ENCODE data around the gene EQTN. TPM values are rescaled to one million over a fixed set of nuclear protein-coding genes. Genes with fewer than 3 reads are reported as not detected.

EQTN gene
- total RNA-seq (2013; cell fraction: nucleolus; rRNA removed), result not detected in 2 replicates
- total RNA-seq (2014; rRNA removed) (not detected in 2 replicates), total RNA-seq (2014; rRNA removed; fragmentation: Illumina TruSeq; extraction: Trizol) (not detected in 2 replicates), total RNA-seq (2021) (not detected in 2 replicates), polyA plus RNA-seq (2011; rRNA removed) (0.20 TPM in 1 of 2 replicates, not detected in the other), polyA plus RNA-seq (2014; fragmentation: Illumina TruSeq; extraction: Trizol) (not detected in 2 replicates), polyA plus RNA-seq (2014; fragmentation: Nextera tagmentation; extraction: Ambion mirVana) (not detected), polyA plus RNA-seq (2014; rRNA removed) (not detected in 2 replicates), polyA plus RNA-seq (2016; fragmentation: Nextera tagmentation; extraction: Ambion mirVana) (not detected), polyA minus RNA-seq (2011; rRNA and poly(A)+ RNA removed) (not detected in 2 replicates), Bru-seq, nascent RNA (percentile 26 among the genes with signal in this experiment), BruChase-seq, experiment 1, labeled RNA remaining after a 6-hour chase (percentile 23 among the genes with signal in this experiment), BruChase-seq, experiment 2, labeled RNA remaining after a 2-hour chase (percentile 24 among the genes with signal in this experiment)
- not detected for polyA plus RNA-seq (2011; ENCODE audit: low read depth)
- not detected in 2 replicates for polyA plus RNA-seq (2011; cell fraction: cytosol; rRNA removed)
- 0.15 TPM in 1 of 2 replicates, not detected in the other for polyA plus RNA-seq (2011; cell fraction: nucleus; rRNA removed)
- not detected in 2 replicates for polyA plus RNA-seq (2012)
- polyA minus RNA-seq (2011; cell fraction: cytosol; rRNA and poly(A)+ RNA removed), result not detected in 2 replicates
- polyA minus RNA-seq (2011; cell fraction: nucleus; rRNA and poly(A)+ RNA removed), result not detected in 2 replicates
- long read RNA-seq, experiment 1, result 0 reads
- long read RNA-seq, experiment 2, result 0 reads

DNA sequence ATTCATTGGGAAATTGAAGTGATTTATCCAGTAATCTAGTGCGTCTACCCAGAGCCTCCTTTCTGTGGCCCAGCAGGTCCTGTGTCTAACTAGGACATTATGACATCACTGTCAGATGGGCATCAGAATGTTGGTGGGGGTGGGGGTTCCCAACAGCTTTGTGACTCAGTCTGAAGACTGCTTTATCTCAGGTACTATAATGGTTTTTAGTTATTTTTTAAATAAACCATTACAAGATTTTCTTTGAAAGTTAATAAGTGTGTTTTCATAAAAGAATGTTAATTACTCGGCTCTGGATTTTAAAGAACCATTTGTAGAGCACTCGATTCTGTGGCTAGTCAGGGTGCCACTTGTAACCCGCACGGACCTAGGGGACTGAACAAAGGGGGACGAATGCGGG is at the start of gene EQTN:
TSS of gene EQTN (minus strand) at position 101 of the 400 bp plus-strand sequence. CDS start at position 6, 95 bp downstream.
- no peaks in the 10 kb centered on the region for H3K79me2 ChIP-seq (ENCODE audit: control insufficient read depth, insufficient read depth, low read length)
- 45% methylated on average over 7 of the region's 7 CpGs for WGBS (ENCODE audit: insufficient coverage, insufficient replicate concordance, low lambda C conversion rate, missing lambda C conversion rate)
- no peak within 1 kb of the TSS for H3K9ac ChIP-seq (ENCODE audit: control insufficient read depth, insufficient read depth, low read length)
- SMC1A ChIA-PET (ENCODE audit: uncharacterized antibody, unreplicated experiment), result no interaction called here
- CTCF ChIA-PET, result no interaction called here
- in situ Hi-C loops (cut with MboI) (no loop called here), intact Hi-C loops (cut with micrococcal nuclease; ENCODE audit: unreplicated experiment) (no loop called here)
- no peaks in the 10 kb centered on the region for H4K20me1 ChIP-seq (ENCODE audit: control insufficient read depth, insufficient read depth)
- no peak for DNase-seq (ENCODE audit: low read depth, low spot score)
- no peak within 1 kb of the TSS for H3K27ac ChIP-seq (ENCODE audit: control insufficient read depth, insufficient read depth)
- BruUV-seq (replicated peaks), result no TSS peak
- no peak for FAIRE-seq
- H3K9me3 ChIP-seq (replicated peaks; ENCODE audit: control insufficient read depth, insufficient read depth, low read length), result no peaks in the 10 kb centered on the region
- RAD21 ChIA-PET (ENCODE audit: unreplicated experiment), result no interaction called here
- no peak for ATAC-seq
- peaks cover 0 to 2% of the 10 kb centered on the region in 2 experiments; a peak in 2 of 4 replicates for H3K27me3 ChIP-seq (replicated peaks in 1 of 2; ENCODE audit: control insufficient read depth in 2 of 2, insufficient read depth in 2 of 2, low read length in 1 of 2)
- no peaks in the 10 kb centered on the region for H3K36me3 ChIP-seq (ENCODE audit: control insufficient read depth in 2 of 2, insufficient read depth in 2 of 2, low read length in 1 of 2)
- no peak within 1 kb of the TSS for H3K4me3 ChIP-seq
- POLR2A ChIA-PET, result no interaction called here
- no peaks in the 10 kb centered on the region for H3K4me1 ChIP-seq (ENCODE audit: control insufficient read depth, insufficient read depth, low read length)
- no peak within 1 kb of the TSS for H3K4me2 ChIP-seq (ENCODE audit: control insufficient read depth, insufficient read depth)
- H2AFZ ChIP-seq (ENCODE audit: control insufficient read depth, low read depth, low read length), result no peak within 1 kb of the TSS
- TF ChIP-seq POLR2AphosphoS2 (IDR thresholded peaks at IDR 0.05; ENCODE audit: low read depth, low read length), result no peak
- no peak for TF ChIP-seq MEF2A (IDR thresholded peaks at IDR 0.05; ENCODE audit: insufficient read depth, low read depth, low read length)
- no peak for TF ChIP-seq POLR2A (IDR thresholded peaks at IDR 0.05; ENCODE audit: low read depth, low read length)
- TF ChIP-seq, protein P1, sequence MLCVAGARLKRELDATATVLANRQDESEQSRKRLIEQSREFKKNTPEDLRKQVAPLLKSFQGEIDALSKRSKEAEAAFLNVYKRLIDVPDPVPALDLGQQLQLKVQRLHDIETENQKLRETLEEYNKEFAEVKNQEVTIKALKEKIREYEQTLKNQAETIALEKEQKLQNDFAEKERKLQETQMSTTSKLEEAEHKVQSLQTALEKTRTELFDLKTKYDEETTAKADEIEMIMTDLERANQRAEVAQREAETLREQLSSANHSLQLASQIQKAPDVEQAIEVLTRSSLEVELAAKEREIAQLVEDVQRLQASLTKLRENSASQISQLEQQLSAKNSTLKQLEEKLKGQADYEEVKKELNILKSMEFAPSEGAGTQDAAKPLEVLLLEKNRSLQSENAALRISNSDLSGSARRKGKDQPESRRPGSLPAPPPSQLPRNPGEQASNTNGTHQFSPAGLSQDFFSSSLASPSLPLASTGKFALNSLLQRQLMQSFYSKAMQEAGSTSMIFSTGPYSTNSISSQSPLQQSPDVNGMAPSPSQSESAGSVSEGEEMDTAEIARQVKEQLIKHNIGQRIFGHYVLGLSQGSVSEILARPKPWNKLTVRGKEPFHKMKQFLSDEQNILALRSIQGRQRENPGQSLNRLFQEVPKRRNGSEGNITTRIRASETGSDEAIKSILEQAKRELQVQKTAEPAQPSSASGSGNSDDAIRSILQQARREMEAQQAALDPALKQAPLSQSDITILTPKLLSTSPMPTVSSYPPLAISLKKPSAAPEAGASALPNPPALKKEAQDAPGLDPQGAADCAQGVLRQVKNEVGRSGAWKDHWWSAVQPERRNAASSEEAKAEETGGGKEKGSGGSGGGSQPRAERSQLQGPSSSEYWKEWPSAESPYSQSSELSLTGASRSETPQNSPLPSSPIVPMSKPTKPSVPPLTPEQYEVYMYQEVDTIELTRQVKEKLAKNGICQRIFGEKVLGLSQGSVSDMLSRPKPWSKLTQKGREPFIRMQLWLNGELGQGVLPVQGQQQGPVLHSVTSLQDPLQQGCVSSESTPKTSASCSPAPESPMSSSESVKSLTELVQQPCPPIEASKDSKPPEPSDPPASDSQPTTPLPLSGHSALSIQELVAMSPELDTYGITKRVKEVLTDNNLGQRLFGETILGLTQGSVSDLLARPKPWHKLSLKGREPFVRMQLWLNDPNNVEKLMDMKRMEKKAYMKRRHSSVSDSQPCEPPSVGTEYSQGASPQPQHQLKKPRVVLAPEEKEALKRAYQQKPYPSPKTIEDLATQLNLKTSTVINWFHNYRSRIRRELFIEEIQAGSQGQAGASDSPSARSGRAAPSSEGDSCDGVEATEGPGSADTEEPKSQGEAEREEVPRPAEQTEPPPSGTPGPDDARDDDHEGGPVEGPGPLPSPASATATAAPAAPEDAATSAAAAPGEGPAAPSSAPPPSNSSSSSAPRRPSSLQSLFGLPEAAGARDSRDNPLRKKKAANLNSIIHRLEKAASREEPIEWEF (IDR thresholded peaks at IDR 0.05; ENCODE audit: insufficient replicate concordance, low read depth, low read length), result no peak
- TF ChIP-seq, protein P2, sequence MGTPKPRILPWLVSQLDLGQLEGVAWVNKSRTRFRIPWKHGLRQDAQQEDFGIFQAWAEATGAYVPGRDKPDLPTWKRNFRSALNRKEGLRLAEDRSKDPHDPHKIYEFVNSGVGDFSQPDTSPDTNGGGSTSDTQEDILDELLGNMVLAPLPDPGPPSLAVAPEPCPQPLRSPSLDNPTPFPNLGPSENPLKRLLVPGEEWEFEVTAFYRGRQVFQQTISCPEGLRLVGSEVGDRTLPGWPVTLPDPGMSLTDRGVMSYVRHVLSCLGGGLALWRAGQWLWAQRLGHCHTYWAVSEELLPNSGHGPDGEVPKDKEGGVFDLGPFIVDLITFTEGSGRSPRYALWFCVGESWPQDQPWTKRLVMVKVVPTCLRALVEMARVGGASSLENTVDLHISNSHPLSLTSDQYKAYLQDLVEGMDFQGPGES (IDR thresholded peaks at IDR 0.05), result no peak
- TF ChIP-seq NRF1 (conservative IDR thresholded peaks at IDR 0.05; ENCODE audit: low read depth, low read length), result no peak
- no peak for TF ChIP-seq BMI1 (IDR thresholded peaks at IDR 0.05; ENCODE audit: borderline replicate concordance)
- no peak for TF ChIP-seq YY1 (IDR thresholded peaks at IDR 0.05; ENCODE audit: low read depth, low read length)
- TF ChIP-seq PAX5 (IDR thresholded peaks at IDR 0.05; ENCODE audit: borderline replicate concordance, low read depth, low read length), result no peak
- no peak for TF ChIP-seq SMC3 (IDR thresholded peaks at IDR 0.05; ENCODE audit: borderline replicate concordance, low read length)
- no peak for TF ChIP-seq ZNF622 (IDR thresholded peaks at IDR 0.05)
- TF ChIP-seq KDM1A (IDR thresholded peaks at IDR 0.05; ENCODE audit: borderline replicate concordance), result no peak
- no peak for TF ChIP-seq WRNIP1 (IDR thresholded peaks at IDR 0.05; ENCODE audit: borderline replicate concordance, low read depth, low read length)
- TF ChIP-seq EGR1 (IDR thresholded peaks at IDR 0.05; ENCODE audit: borderline replicate concordance in 1 of 2, low read depth in 2 of 2, low read length in 2 of 2), result no peak
- no peak for TF ChIP-seq KAT2A (conservative IDR thresholded peaks at IDR 0.05; ENCODE audit: control insufficient read depth, low read depth, low read length)
- no peak for TF ChIP-seq BHLHE40 (IDR thresholded peaks at IDR 0.05; ENCODE audit: borderline replicate concordance in 1 of 2, low read depth in 2 of 2, low read length in 1 of 2)
